ENCODE measurements around the gene KLF1.

KLF1 gene

GRCh38 chr19:12838182-12838885, 48.7 kb downstream of the KLF1 start, which contains the start of gene MAST1:
Gene MAST1 (plus strand): TSS chr19:12838515. CDS start chr19:12838573, 58 bp downstream.
- DNase-seq (ENCODE audit: low spot score): no peak

GRCh38 chr19:12837225-12837624, 49.8 kb downstream of the KLF1 start:
- DNase-seq (ENCODE audit: low spot score): no peak

GRCh38 chr19:12836529-12836863, 50.5 kb downstream of the KLF1 start:
- DNase-seq (ENCODE audit: low spot score): no peak

GRCh38 chr19:12834976-12835757, 51.8 kb downstream of the KLF1 start:
- no peak for DNase-seq (ENCODE audit: low spot score)

GRCh38 chr19:12834566-12834943, 52.4 kb downstream of the KLF1 start, which contains the start of gene RTBDN:
Gene RTBDN (minus strand): TSS chr19:12834579. CDS start chr19:12829979, 4,600 bp downstream.
- no peak for DNase-seq (ENCODE audit: low spot score)
